GM23248 (cell line): ENCODE data around the gene MAN1A1. TPM values are rescaled to one million over a fixed set of nuclear protein-coding genes. Genes with fewer than 3 reads are reported as not detected.

Experiments used
- DNase-seq: peaks from one replicate; pipeline ENCODE4 v3.0.0-alpha.2; 2015
- H2AFZ ChIP-seq: fragments of 200-600 bp; sonication (generic); 2 replicates; pipeline ENCODE4 v1.6.1; 2016; ENCODE audit warnings: antibody characterized with exemption
- H3F3A ChIP-seq: fragments of 200-600 bp; sonication (generic); 2 replicates; pipeline ENCODE4 v1.6.1; 2016; ENCODE audit warnings: mild to moderate bottlenecking, antibody characterized with exemption, mixed run types; ENCODE audit not compliant: insufficient read depth
- H3K27ac ChIP-seq: fragments of 200-600 bp; sonication (generic); 2 replicates; pipeline ENCODE4 v1.5.1; 2016; ENCODE audit warnings: mild to moderate bottlenecking
- H3K27me3 ChIP-seq: fragments of 200-600 bp; sonication (generic); replicated peaks from 2 replicates; pipeline ENCODE4 v1.6.1; 2016; ENCODE audit warnings: mild to moderate bottlenecking; ENCODE audit not compliant: insufficient read depth
- H3K36me3 ChIP-seq: fragments of 200-600 bp; sonication (generic); 2 replicates; pipeline ENCODE4 v1.6.1; 2016; ENCODE audit warnings: low read depth, mild to moderate bottlenecking
- H3K4me1 ChIP-seq: fragments of 200-600 bp; sonication (generic); 2 replicates; pipeline ENCODE4 v1.6.1; 2016; ENCODE audit warnings: mild to moderate bottlenecking; ENCODE audit not compliant: insufficient read depth
- H3K4me2 ChIP-seq: fragments of 200-600 bp; sonication (generic); one replicate; pipeline ENCODE4 v1.6.1; 2016; ENCODE audit warnings: mild to moderate bottlenecking; ENCODE audit not compliant: unreplicated experiment
- H3K4me3 ChIP-seq: fragments of 200-600 bp; sonication (generic); 2 replicates; pipeline ENCODE4 v1.5.1; 2016; ENCODE audit warnings: mild to moderate bottlenecking
- H3K79me2 ChIP-seq: fragments of 200-600 bp; sonication (generic); 2 replicates; pipeline ENCODE4 v1.6.1; 2016; ENCODE audit warnings: mild to moderate bottlenecking; ENCODE audit not compliant: insufficient read depth
- H3K9ac ChIP-seq: fragments of 200-600 bp; sonication (generic); 2 replicates; pipeline ENCODE4 v1.6.1; 2016; ENCODE audit warnings: mild to moderate bottlenecking
- H3K9me2 ChIP-seq: fragments of 200-600 bp; sonication (generic); 2 replicates; pipeline ENCODE4 v1.6.1; 2016; ENCODE audit warnings: mixed run types, mild to moderate bottlenecking, moderate library complexity; ENCODE audit not compliant: insufficient read depth
- H3K9me3 ChIP-seq: fragments of 200-600 bp; sonication (generic); one replicate; pipeline ENCODE4 v1.6.1; 2017; ENCODE audit warnings: low read depth
- H4K20me1 ChIP-seq: fragments of 200-600 bp; sonication (generic); 2 replicates; pipeline ENCODE4 v1.6.0; 2016; ENCODE audit not compliant: insufficient read depth
- EZH2 ChIP-seq: fragments of 200-600 bp; sonication (generic); IDR thresholded peaks from 2 replicates; pipeline ENCODE4 v1.6.1; 2018; ENCODE audit warnings: antibody characterized with exemption, mild to moderate bottlenecking; ENCODE audit not compliant: insufficient read depth, poor library complexity, severe bottlenecking
- EZH2phosphoT487 ChIP-seq: fragments of 200-600 bp; sonication (generic); IDR thresholded peaks from 2 replicates; pipeline ENCODE4 v1.6.1; 2018; ENCODE audit warnings: antibody characterized with exemption, moderate library complexity, mild to moderate bottlenecking, low read depth; ENCODE audit not compliant: insufficient read depth
- WGBS, 2 experiments: methylation state at CpG; one replicate each; pipeline ENCODE4 v1.1.6; 2015 to 2017; ENCODE audit warnings: low lambda C conversion rate in 2 of 2, low coverage in 1 of 2; ENCODE audit errors: missing lambda C conversion rate in 2 of 2; 5-methylcytosine and 5-hydroxymethylcytosine counted together
- in situ Hi-C: fragments of 300-500 bp; cut with MboI; formaldehyde crosslinking; loops from 2 replicates; pipeline ENCODE4 v1.15.0; 2020
- polyA plus RNA-seq: library from polyadenylated mRNA; unstranded; fragments of >200 nt; fragmentation: Nextera tagmentation; extraction: Ambion mirVana; gene quantifications from 2 replicates; pipeline ENCODE4 v1.2.1, GENCODE V29; 2016
- total RNA-seq: library from RNA; depleted of rRNA; stranded (reverse); fragments of >200 nt; shearing (Covaris generic); gene quantifications from 2 replicates; pipeline ENCODE4 v1.2.3, GENCODE V29; 2014

Gene MAN1A1
- total and polyA plus RNA-seq, 2 experiments from 2014 or later = 9.8 to 33.4 TPM

DNA sequence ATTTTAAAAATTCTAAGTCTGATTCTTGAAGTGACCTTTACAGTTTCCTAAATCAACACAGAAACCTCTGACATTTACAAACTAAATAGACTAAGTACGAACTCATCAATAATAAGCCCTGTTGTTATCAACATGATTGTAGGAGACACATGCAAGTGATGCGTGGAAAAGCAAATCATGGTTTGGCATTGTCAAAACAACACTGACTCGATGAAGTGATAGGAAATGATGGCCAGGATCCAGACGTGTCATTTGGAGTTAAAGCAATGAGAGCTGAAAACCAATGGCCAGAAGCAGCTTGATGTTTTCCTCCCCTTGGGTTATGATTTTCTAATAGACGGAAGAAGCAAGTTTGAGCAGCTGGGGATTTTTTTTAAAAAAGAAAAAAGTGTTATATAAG, 153.7 kb downstream of the MAN1A1 start:
- WGBS, 2 experiments = 86% methylated on average over 5 of the region's 5 CpGs
- Histone ChIP-seq H3K27ac (no peak overlapping the region), H3K4me2 (no peak overlapping the region), H3K9ac (no peak overlapping the region), H4K20me1 (no peaks in the 10 kb centered on the region), H3K4me1 (no peaks in the 10 kb centered on the region), H3K79me2 (no peaks in the 10 kb centered on the region), H3K36me3 (no peaks in the 10 kb centered on the region), H3K4me3 (no peak overlapping the region), H3K9me3 (no peaks in the 10 kb centered on the region), H2AFZ (no peak overlapping the region), H3K27me3 (no peaks in the 10 kb centered on the region), H3F3A (no peaks in the 10 kb centered on the region), H3K9me2 (no peaks in the 10 kb centered on the region)
- TF ChIP-seq EZH2phosphoT487 = no peak
- no peak for TF ChIP-seq EZH2
- in situ Hi-C loops = no loop called here
- DNase-seq = no peak

DNA sequence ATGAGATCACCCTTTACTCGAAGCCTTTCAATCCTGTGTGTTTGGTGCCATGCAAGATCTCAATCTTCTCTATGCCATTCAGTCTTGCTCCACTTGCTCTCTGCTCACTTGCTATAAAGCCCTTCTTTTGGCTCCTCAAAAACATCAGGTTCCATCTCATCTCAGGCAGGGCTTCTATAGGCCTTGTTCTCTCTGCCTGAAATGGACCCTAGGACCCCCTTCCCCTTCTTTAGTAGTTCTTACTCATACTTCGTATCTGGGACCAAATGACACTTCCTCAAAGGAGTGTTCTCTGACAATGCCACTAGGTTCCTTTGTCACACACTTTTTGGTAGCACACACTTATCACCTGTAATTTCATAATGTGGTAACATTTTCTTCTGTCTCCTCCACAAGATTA, 154.4 kb downstream of the MAN1A1 start:
- in situ Hi-C loops = no loop called here
- H3K27me3 ChIP-seq = no peaks in the 10 kb centered on the region

GRCh38 chr6:119193707-119194106, 155.9 kb downstream of the MAN1A1 start:
- Histone ChIP-seq H3K79me2 (no peaks in the 10 kb centered on the region), H3K9me2 (no peaks in the 10 kb centered on the region), H3K4me3 (no peak overlapping the region), H4K20me1 (no peaks in the 10 kb centered on the region), H3K4me2 (no peak overlapping the region), H3K27ac (no peak overlapping the region), H3K36me3 (no peaks in the 10 kb centered on the region), H2AFZ (no peak overlapping the region), H3K4me1 (no peaks in the 10 kb centered on the region), H3K27me3 (no peaks in the 10 kb centered on the region), H3K9me3 (no peaks in the 10 kb centered on the region), H3F3A (no peaks in the 10 kb centered on the region), H3K9ac (no peak overlapping the region)
- no peak for TF ChIP-seq EZH2phosphoT487
- no peak for TF ChIP-seq EZH2
- DNase-seq = no peak
- in situ Hi-C loops = no loop called here

More for the DNA sequence above, 154.4 kb downstream of the MAN1A1 start:
- no peaks in the 10 kb centered on the region for H3F3A ChIP-seq
- H3K4me2 ChIP-seq = no peak overlapping the region
- no peaks in the 10 kb centered on the region for H3K36me3 ChIP-seq
- no peak overlapping the region for H2AFZ ChIP-seq
- no peaks in the 10 kb centered on the region for H3K9me3 ChIP-seq
- no peaks in the 10 kb centered on the region for H4K20me1 ChIP-seq
- H3K4me1 ChIP-seq = no peaks in the 10 kb centered on the region
- H3K27ac ChIP-seq = no peak overlapping the region
- no peaks in the 10 kb centered on the region for H3K9me2 ChIP-seq
- no peaks in the 10 kb centered on the region for H3K79me2 ChIP-seq
- DNase-seq = no peak
- WGBS, 2 experiments = 94 to 100% methylated on average over 2 of the region's 2 CpGs
- no peak for TF ChIP-seq EZH2phosphoT487
- TF ChIP-seq EZH2 = no peak
- H3K4me3 ChIP-seq = no peak overlapping the region
- no peak overlapping the region for H3K9ac ChIP-seq

DNA sequence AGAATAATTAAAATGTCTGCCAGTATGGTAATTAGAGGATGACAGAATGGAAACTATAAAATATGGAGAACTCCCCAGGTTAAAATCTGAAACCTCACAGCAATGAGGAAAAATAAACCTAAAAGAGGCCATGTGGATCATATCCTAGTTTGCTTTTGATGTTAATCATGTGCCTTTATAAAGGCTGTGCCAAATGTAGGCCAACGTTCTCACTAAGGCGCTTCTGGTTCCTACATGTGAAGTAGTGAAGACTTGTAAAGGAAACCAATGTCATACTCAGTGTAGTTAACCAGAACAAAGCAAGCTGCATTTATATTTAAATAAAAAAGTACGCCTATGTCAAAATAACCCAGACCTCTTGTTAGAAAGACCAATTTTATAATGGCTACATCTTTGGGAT, 157.4 kb downstream of the MAN1A1 start:
- no peaks in the 10 kb centered on the region for H3K4me1 ChIP-seq
- in situ Hi-C loops = no loop called here

DNA sequence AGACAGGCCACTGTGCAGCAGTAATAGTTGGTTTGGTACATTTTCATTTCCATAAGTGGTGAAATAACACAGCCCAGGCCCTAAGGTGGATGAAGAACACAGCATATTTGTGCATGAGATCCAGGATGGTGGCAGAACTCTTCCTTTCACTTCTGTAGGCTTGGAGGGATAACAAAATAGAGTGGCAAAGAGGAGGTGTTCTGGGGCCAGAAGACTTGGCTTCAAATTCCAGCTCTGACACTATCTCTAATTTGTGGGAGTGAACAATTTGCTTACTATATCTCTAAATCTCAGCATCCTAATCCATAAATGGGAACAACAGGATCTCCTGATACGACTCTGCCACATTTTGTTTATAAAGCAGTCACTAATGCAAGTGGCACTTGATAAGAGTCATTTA, 159.4 kb downstream of the MAN1A1 start:
- in situ Hi-C loops = no loop called here
- H3K4me2 ChIP-seq = no peak overlapping the region
- no peak overlapping the region for H2AFZ ChIP-seq
- TF ChIP-seq EZH2 = no peak
- TF ChIP-seq EZH2phosphoT487 = no peak
- H3K9me2 ChIP-seq = no peaks in the 10 kb centered on the region
- H3K27me3 ChIP-seq = no peaks in the 10 kb centered on the region
- no peaks in the 10 kb centered on the region for H3K36me3 ChIP-seq
- H3K27ac ChIP-seq = no peak overlapping the region
- no peaks in the 10 kb centered on the region for H3F3A ChIP-seq
- H3K4me1 ChIP-seq = no peaks in the 10 kb centered on the region
- no peaks in the 10 kb centered on the region for H3K79me2 ChIP-seq
- WGBS, 2 experiments = 92 to 100% methylated on average over 1 of the region's 1 CpG
- H4K20me1 ChIP-seq = no peaks in the 10 kb centered on the region
- no peak for DNase-seq
- H3K9ac ChIP-seq = no peak overlapping the region
- H3K4me3 ChIP-seq = no peak overlapping the region
- H3K9me3 ChIP-seq = no peaks in the 10 kb centered on the region

More for the DNA sequence above, 157.4 kb downstream of the MAN1A1 start:
- Histone ChIP-seq H3K9me3 (no peaks in the 10 kb centered on the region), H3K36me3 (no peaks in the 10 kb centered on the region), H3K4me3 (no peak overlapping the region), H3F3A (no peaks in the 10 kb centered on the region), H3K79me2 (no peaks in the 10 kb centered on the region), H3K9me2 (no peaks in the 10 kb centered on the region), H3K27me3 (no peaks in the 10 kb centered on the region), H2AFZ (no peak overlapping the region), H4K20me1 (no peaks in the 10 kb centered on the region), H3K27ac (no peak overlapping the region), H3K4me2 (no peak overlapping the region), H3K9ac (no peak overlapping the region)
- WGBS, 2 experiments = 76 to 81% methylated on average over 3 of the region's 3 CpGs
- no peak for DNase-seq
- TF ChIP-seq EZH2 = no peak
- TF ChIP-seq EZH2phosphoT487 = no peak
